Left lung (tissue), 10 donors: ENCODE results near the gene TNFRSF1A. TPM values are rescaled to one million over a fixed set of nuclear protein-coding genes. Genes with fewer than 3 reads are reported as not detected.

Source experiments
- ATAC-seq: fragments of 200-7000 bp; cut with Tn5 transposase; one replicate; pipeline ENCODE4 v1.9.1; 2020; ENCODE audit warnings: moderate library complexity
- DNase-seq, 4 donors: peaks; one replicate each; pipeline ENCODE4 v3.0.0-alpha.2; 2013 to 2020
- H3K27ac ChIP-seq, 2 donors: fragments of 200-600 bp; sonication (generic) in 1 of 2; one replicate each; pipeline versions ENCODE4 v1.5.0 to v1.8.0; 2020 to 2021
- H3K27me3 ChIP-seq, 2 donors: fragments of 200-600 bp; sonication (generic) in 1 of 2; one replicate each; pipeline versions ENCODE4 v1.5.0 to v1.8.0; 2020 to 2021
- H3K36me3 ChIP-seq, 2 donors: fragments of 200-600 bp; sonication (generic) in 1 of 2; one replicate each; pipeline versions ENCODE4 v1.5.0 to v1.8.0; 2020 to 2021
- H3K4me1 ChIP-seq, 2 donors: fragments of 200-600 bp; one replicate each; pipeline ENCODE4 v1.8.0; 2021
- H3K4me3 ChIP-seq, 2 donors: fragments of 200-600 bp; sonication (generic) in 1 of 2; one replicate each; pipeline versions ENCODE4 v1.5.0 to v1.8.0; 2020 to 2021; ENCODE audit warnings: mild to moderate bottlenecking in 1 of 2
- H3K9me3 ChIP-seq, 2 donors: fragments of 200-600 bp; sonication (generic) in 1 of 2; one replicate each; pipeline versions ENCODE4 v1.5.0 to v1.8.0; 2020 to 2021
- CTCF ChIP-seq, 2 donors: fragments of 200-600 bp; sonication (generic) in 1 of 2; IDR thresholded peaks; one replicate each; pipeline versions ENCODE4 v1.5.0 to v1.8.0; 2021; ENCODE audit warnings: antibody characterized with exemption in 2 of 2
- intact Hi-C, 2 donors: fragments of 100-400 bp; cut with DNase I; formaldehyde crosslinking; loops; one replicate each; pipeline versions ENCODE4 v1.11.2 to v1.14.2; 2022
- polyA plus RNA-seq, 6 donors: library from polyadenylated mRNA; unstranded; fragments of 120-200 nt; gene quantifications; one replicate each; pipeline ENCODE4 v1.2.1, GENCODE V29; 2013; ENCODE audit not compliant: insufficient read length in 6 of 6
- total RNA-seq, 2 donors: library from RNA; stranded (reverse); fragmentation: NEBNext Ultra II Directional; extraction: Animal tissue kit (Norgen Biotek cat#: 25700); gene quantifications; one replicate each; pipeline ENCODE4 v1.2.1, GENCODE V29; 2021
- donor health status: DM: no; HTN: yes; CAD: no.
- donor health status: DM: no; HTN: no; CAD: no.

The TNFRSF1A gene
- total and polyA plus RNA-seq, 8 donors, result 110 to 211 (median 128) TPM

GRCh38 chr12:6281081-6281809, 60.6 kb downstream of the TNFRSF1A start:
- Histone ChIP-seq H3K27ac (no peak overlapping the region), H3K4me1 (peaks cover 25 to 49% of the 10 kb centered on the region in 2 donors), H3K4me3 (no peak overlapping the region), H3K27me3 (peaks cover 0 to 5% of the 10 kb centered on the region in 2 donors), H3K36me3 (no peaks in the 10 kb centered on the region), H3K9me3 (no peaks in the 10 kb centered on the region)
- intact Hi-C loops, result loop anchor here in 1 of 2 donors (5.0 to 10.0 kb wide), 2 partner anchors 219 to 296 kb away; no protein-coding TSS in a partner anchor
- DNase-seq (peak in 1 of 4 donors; percentile 29), ATAC-seq (no peak)
- no peak for TF ChIP-seq CTCF (IDR thresholded peaks at IDR 0.05)

GRCh38 chr12:6280672-6281071, 61.2 kb downstream of the TNFRSF1A start:
- intact Hi-C loops, result loop anchor here in 1 of 2 donors (5.0 to 10.0 kb wide), 2 partner anchors 218 to 296 kb away; no protein-coding TSS in a partner anchor
- Histone ChIP-seq H3K27me3 (peaks cover 0 to 5% of the 10 kb centered on the region in 2 donors), H3K4me3 (no peak overlapping the region), H3K36me3 (no peaks in the 10 kb centered on the region), H3K9me3 (no peaks in the 10 kb centered on the region), H3K27ac (peak overlapping the region; percentile 57 to 91), H3K4me1 (peaks cover 25 to 49% of the 10 kb centered on the region in 2 donors)
- DNase-seq (peak in 1 of 4 donors; percentile 64), ATAC-seq (no peak)
- no peak for TF ChIP-seq CTCF (IDR thresholded peaks at IDR 0.05)

- Histone ChIP-seq H3K9me3 (no peaks in the 10 kb centered on the region), H3K4me1 (peaks cover 25 to 44% of the 10 kb centered on the region in 2 donors), H3K4me3 (no peak overlapping the region), H3K27me3 (peaks cover 0 to 5% of the 10 kb centered on the region in 2 donors), H3K36me3 (no peaks in the 10 kb centered on the region), H3K27ac (peak overlapping the region; percentile 57 to 91)
- DNase-seq (peak in 2 of 4 donors; percentile 34 to 69), ATAC-seq (peak; percentile 51)
- no peak for TF ChIP-seq CTCF (IDR thresholded peaks at IDR 0.05)
- intact Hi-C loops, result loop anchor here in 1 of 2 donors (5.0 to 10.0 kb wide), 2 partner anchors 218 to 295 kb away; no protein-coding TSS in a partner anchor
These were observed 61.8 kb downstream of the TNFRSF1A start for GRCh38 chr12:6280053-6280469.

GRCh38 chr12:6279631-6280030, 62.2 kb downstream of the TNFRSF1A start:
- Histone ChIP-seq H3K27me3 (peaks cover 0 to 5% of the 10 kb centered on the region in 2 donors), H3K27ac (peak overlapping the region; percentile 57 to 91), H3K9me3 (no peaks in the 10 kb centered on the region), H3K4me1 (peaks cover 23 to 43% of the 10 kb centered on the region in 2 donors), H3K36me3 (no peaks in the 10 kb centered on the region), H3K4me3 (no peak overlapping the region)
- intact Hi-C loops, result loop anchor here in 1 of 2 donors (5.0 to 10.0 kb wide), 3 partner anchors 82 to 295 kb away; no protein-coding TSS in a partner anchor
- DNase-seq, result peak in 1 of 4 donors; percentile 33
- TF ChIP-seq CTCF (IDR thresholded peaks at IDR 0.05), result no peak
- peak; percentile 1 for ATAC-seq

- no peak for TF ChIP-seq CTCF (IDR thresholded peaks at IDR 0.05)
- intact Hi-C loops, result loop anchor here in 1 of 2 donors (5.0 kb wide), 1 partner anchor 82 kb away; no protein-coding TSS in a partner anchor
- ATAC-seq (no peak), DNase-seq (no peak)
- Histone ChIP-seq H3K4me3 (no peak overlapping the region), H3K36me3 (no peaks in the 10 kb centered on the region), H3K4me1 (peaks cover 27 to 46% of the 10 kb centered on the region in 2 donors), H3K9me3 (no peaks in the 10 kb centered on the region), H3K27me3 (peaks cover 0 to 5% of the 10 kb centered on the region in 2 donors), H3K27ac (peak overlapping the region; percentile 57 to 91)
These were observed 62.6 kb downstream of the TNFRSF1A start for GRCh38 chr12:6279256-6279628.
